Dermis lymphatic vessel endothelial cell (primary cell): ENCODE results near the gene IER2. TPM values are rescaled to one million over a fixed set of nuclear protein-coding genes. Genes with fewer than 3 reads are reported as not detected.

Experiments
- total RNA-seq: library from RNA; depleted of rRNA; stranded (reverse); fragments of >200 nt; gene quantifications from 2 replicates; pipeline ENCODE4 v1.2.1, GENCODE V29; 2014

Gene IER2
- total RNA-seq: 28.6 and 36.0 TPM in 2 replicates

GRCh38 chr19:13150187-13150930 lies at the start of gene IER2, which contains the start of gene STX10:
TSS of gene IER2 (plus strand) at chr19:13150411. CDS start at chr19:13153187, 2,776 bp downstream.
TSS of gene STX10 (minus strand) at chr19:13150375. CDS start at chr19:13150173, 202 bp downstream.

GRCh38 chr19:13102666-13103580 lies 47.3 kb upstream of the IER2 start, which contains the start of gene LYL1:
TSS of gene LYL1 (minus strand) at chr19:13102858. CDS start at chr19:13101171, 1,687 bp downstream.

GRCh38 chr19:13116282-13117175 lies 33.7 kb upstream of the IER2 start, which contains the start of gene TRMT1:
TSS of gene TRMT1 (minus strand) at chr19:13116740. CDS start at chr19:13116399, 341 bp downstream.

GRCh38 chr19:13117772-13118423 lies 32.3 kb upstream of the IER2 start, which contains the start of gene NACC1:
TSS of gene NACC1 (plus strand) at chr19:13118264. CDS start at chr19:13135208, 16,944 bp downstream.

Other genes starting within 250 kb of the IER2 start
- gene SYCE2, start 231.1 kb upstream of the IER2 start, total RNA-seq: 0.11 TPM in 1 of 2 replicates, not detected in the other
- gene FARSA, start 216.7 kb upstream of the IER2 start, total RNA-seq: 28.2 and 41.6 TPM in 2 replicates
- 1,472 and 1,781 TPM in 2 replicates for gene CALR, start 211.8 kb upstream of the IER2 start, total RNA-seq
- 50.2 and 60.8 TPM in 2 replicates for gene RAD23A, start 204.5 kb upstream of the IER2 start, total RNA-seq
- 14.5 and 23.3 TPM in 2 replicates for gene GADD45GIP1, start 193.2 kb upstream of the IER2 start, total RNA-seq
- 0.22 and 0.34 TPM in 2 replicates for gene DAND5, start 180.8 kb upstream of the IER2 start, total RNA-seq
- 10.7 and 21.7 TPM in 2 replicates for gene NFIX, start 154.9 kb upstream of the IER2 start, total RNA-seq
- 19.3 and 38.4 TPM in 2 replicates for gene LYL1, start 47.6 kb upstream of the IER2 start, total RNA-seq
- gene TRMT1, start 33.7 kb upstream of the IER2 start, total RNA-seq: 17.8 and 25.3 TPM in 2 replicates
- gene NACC1, start 32.1 kb upstream of the IER2 start, total RNA-seq: 25.9 and 27.6 TPM in 2 replicates
- 77.0 and 80.2 TPM in 2 replicates for gene STX10, start within 50 bp of the IER2 start, total RNA-seq